Left renal pelvis (tissue), 4 donors: ENCODE measurements around the gene CBFA2T3. TPM values are rescaled to one million over a fixed set of nuclear protein-coding genes. Genes with fewer than 3 reads are reported as not detected.

Source experiments
- DNase-seq, 4 donors: peaks; one replicate each; pipeline ENCODE4 v3.0.0-alpha.2; 2013; ENCODE audit warnings: low read depth in 4 of 4, low spot score in 3 of 4
- polyA plus RNA-seq, 4 donors: library from polyadenylated mRNA; unstranded; fragments of 120-200 nt; gene quantifications; one replicate each; pipeline ENCODE4 v1.2.1, GENCODE V29; 2013; ENCODE audit not compliant: insufficient read length in 4 of 4

Gene CBFA2T3
- polyA plus RNA-seq, 4 donors: 2.7 to 3.5 (median 3.2) TPM

DNA sequence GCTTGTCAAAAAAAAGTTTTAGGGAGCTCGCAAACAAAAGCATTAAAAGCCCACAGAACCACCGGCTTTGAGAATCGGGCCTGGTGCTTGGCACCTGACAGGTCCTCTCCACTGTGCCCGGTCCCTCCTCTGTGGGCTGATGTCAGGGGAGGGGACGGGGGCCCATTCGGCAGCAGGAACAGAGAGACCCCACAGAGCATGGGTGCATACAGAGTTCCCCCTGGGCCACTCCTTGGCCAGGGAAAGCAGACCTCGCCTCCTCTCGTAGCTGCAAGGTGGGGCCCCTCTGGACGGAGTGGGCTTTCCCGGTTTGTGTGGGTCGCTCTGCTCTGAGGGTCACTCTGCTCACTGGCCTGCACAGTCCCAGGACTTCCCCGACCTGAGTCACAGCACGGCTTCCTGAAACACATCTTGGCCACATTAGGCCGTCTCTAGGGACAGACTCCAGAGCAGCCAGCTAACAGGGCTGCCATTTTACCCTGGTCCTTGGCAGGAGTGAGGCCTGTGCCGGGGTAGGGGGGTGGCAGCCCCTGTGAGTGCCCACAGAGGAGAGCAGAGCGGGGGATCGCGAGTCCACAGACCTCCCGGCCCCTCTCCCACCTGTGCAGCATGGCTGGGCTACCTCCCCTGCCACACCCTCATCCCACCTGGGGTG is 11.1 kb downstream of the CBFA2T3 start:
- DNase-seq: no peak

- DNase-seq: no peak
Measured at GRCh38 chr16:88965411-88965810, 11.6 kb downstream of the CBFA2T3 start.

DNA sequence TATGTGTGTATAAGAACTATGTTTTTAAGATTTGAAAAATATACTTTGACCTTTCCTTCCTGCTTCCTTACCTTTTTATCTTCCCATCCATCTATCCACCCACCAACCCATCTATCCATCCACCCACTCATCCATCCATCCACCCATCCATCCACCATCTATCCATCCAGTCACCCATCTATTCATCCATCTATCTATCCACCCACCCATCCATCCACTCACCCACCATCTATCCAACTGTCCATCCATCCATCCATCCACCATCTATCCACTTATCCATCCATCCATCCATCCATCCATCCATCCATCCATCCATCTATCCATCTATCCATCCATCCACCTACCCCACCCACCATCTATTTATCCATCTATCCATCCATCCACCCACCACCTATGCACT is 12.4 kb downstream of the CBFA2T3 start:
- DNase-seq: no peak

GRCh38 chr16:88963583-88963982 is 13.4 kb downstream of the CBFA2T3 start:
- no peak for DNase-seq

DNA sequence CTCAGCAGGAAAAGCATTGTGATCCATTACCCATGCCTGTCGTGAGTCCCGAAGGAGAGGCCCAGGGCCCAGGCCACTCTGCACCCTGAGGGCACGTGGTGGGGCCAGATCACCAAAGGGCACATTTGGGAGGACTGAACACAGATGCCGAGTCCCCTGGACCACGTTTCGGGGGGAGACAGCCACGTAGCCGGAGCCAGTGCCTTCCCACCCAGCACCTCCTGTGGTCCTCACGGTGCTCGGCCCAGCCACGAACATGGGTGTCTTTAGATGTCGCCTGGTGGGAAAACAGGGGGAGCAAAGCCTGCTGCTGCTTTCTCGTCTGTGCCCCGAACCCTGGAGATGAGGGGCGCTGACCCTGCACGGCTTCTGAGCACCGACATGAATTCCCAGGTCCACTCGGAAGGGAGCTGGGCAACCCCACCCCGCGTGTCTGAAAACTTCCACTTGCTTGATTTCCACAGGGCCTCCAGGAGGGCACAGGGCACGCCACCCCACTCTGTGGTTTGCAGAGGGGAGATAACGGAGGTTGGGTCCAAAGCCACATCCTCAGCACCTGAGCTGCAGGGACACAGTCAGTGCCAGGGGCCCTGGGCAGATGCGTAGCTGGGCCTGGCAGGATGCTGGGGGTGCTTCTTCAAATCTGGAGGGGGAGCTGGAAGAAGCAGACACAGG is 14.4 kb downstream of the CBFA2T3 start:
- no peak for DNase-seq

DNA sequence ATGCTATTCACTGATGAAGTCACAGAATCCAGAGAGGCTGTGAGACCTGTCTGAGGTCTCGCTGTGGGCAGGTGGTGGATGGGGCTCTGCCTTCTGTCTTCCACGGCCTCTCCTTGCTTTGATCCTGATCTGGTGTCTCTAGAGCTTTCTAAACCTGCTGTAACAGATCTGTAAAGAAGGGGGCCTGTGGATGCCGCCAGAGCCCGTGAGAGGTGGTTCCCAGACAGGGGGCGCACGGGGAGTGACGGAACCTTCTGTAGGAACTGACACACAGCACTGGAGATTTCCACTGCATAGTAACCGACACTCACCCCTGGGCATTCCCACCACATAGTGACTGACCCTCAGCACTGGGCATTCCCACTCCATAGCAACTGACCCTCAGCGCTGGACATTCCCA is 16.0 kb downstream of the CBFA2T3 start:
- no peak for DNase-seq

DNA sequence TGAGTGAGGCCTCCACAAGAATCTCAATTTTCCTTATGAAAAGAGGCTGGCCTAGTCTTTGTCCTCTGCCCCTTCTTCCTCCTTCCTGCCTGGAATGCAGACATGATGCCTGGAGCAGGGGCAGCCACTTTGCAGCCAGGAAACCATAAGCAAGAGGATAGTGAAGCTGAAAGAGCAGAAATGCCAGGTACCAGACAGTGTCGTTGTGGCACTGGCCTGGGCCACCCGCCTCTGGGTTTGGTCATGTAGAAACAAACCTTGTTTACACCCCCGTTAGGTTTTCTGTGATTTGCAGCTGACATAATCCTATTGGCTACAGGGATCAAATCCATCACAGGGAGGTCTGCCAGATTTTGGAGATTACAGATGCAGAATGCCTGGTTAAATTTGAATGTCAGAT is 16.5 kb downstream of the CBFA2T3 start:
- DNase-seq: no peak

DNA sequence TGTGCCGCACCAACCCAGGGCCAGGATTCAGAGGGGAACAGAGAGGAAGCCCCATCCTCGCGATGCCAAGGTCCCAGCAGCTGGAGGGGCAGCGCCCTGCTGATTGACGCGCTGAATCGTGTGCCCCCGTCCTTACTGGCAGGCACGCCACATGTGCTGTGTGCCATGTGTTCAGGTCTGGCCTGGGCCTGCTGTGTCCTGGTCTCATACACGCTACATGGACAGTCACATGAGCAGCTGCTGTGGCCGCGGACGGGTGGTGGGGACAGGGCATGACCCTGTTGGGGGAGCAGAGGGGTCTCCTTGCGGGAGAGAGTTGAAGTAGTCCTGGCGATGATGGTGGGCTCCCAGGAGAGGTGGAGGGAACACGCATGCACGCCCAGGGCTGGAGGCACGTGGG is 18.0 kb downstream of the CBFA2T3 start:
- DNase-seq: no peak

- DNase-seq: no peak
Measured at GRCh38 chr16:88957887-88958577, 19.0 kb downstream of the CBFA2T3 start.

DNA sequence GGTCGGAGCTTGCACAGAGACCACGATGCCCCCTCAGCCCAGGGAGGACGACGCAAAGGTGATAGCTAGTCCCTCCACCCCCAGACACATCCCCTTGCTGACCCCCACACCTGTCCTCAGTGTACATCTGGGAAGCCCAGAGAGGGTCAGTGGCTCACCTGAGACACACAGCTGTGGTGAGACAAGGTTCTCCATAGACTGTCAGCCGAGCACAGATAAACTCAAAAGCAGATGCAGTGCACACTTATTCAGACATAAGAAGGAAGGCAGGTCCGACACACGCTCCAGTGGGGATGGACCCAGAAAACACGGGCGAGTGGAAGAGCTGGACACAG is 19.6 kb downstream of the CBFA2T3 start:
- no peak for DNase-seq

- DNase-seq: no peak
Measured at GRCh38 chr16:88956546-88957432, 20.2 kb downstream of the CBFA2T3 start.

- DNase-seq: no peak
Measured at GRCh38 chr16:88955906-88956305, 21.1 kb downstream of the CBFA2T3 start.

DNA sequence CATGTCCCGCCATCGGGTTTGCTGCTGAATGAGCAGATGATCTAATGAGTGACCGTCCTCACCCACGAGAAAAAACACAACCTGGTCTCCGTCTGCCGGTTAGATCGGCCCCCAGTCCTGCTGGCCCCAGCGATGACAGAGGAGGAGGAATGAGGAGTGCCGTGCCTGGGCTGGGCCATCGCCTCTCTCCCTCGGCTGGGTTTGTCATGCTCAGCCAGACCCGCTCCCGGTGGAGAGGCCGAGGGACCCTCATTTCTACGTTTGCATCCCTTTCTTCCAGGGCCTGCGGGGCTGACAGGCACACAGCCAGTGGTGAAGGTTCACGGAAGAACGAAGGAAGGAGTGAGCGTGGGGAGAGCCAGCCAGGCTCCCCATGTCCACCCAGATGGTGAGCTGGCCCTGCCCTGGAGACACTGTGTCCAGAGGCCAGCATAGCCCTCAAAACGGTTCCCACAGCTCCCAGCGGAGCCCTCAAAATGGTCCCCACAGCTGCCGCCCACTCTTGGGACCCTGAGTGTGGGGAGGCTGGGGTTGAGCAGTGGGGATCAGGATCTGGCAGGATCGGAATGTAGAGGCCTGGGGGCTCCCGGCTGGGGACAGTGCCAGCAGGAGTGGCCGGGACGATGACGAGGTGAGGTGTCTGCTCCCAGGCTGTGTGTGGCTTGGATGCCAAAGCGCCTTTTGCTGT is 23.9 kb downstream of the CBFA2T3 start:
- no peak for DNase-seq

GRCh38 chr16:88951989-88952388 is 25.0 kb downstream of the CBFA2T3 start:
- DNase-seq: no peak

DNA sequence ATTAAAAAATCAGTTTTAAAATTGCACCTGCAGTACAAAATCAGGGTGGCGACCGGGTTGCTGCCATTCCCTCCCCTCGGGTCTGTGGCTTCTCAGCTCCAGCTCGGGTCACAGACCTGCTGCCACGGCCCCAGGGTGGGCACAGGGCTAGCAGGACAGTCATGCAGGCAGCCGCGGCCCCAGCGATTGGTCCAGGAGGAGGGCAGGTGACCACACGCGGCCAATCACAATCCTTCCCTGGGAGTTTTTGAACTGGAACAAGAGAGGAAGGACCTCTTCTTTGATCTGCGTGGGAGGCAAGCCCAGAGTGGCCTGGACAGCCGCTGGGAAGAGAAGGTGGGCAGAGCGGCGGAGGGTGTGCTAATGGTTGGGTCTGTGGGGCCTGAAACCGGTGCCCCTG is 25.5 kb downstream of the CBFA2T3 start:
- no peak for DNase-seq

- DNase-seq: no peak
Measured at GRCh38 chr16:88948781-88949490, 28.1 kb downstream of the CBFA2T3 start.

- DNase-seq: no peak
Measured at GRCh38 chr16:88945473-88945872, 31.5 kb downstream of the CBFA2T3 start.

DNA sequence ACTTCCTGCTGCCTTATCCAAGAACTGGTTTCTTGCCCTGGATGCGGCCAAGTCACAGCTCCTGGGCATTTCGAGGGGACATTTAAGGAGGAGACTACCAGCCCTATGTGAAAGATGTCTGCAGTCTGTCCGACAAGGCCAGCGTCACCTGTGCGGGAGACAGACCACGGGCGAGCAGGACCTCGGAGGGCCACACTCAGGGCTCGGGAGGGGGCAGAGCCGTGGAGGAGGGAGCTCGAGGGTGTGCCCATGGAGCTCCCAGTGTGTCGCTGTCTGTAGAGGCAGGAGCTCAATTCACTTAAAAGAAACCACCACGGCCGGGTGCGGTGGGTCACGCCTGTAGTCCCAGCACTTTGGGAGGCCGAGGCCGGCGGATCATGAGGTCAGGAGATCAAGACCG is 33.3 kb downstream of the CBFA2T3 start:
- DNase-seq: no peak

- DNase-seq: no peak
Measured at GRCh38 chr16:88943131-88943664, 33.8 kb downstream of the CBFA2T3 start.
